Testis (tissue), 2 donors: ENCODE measurements around the gene L3MBTL4.

Experiments
- POLR2A ChIP-seq: fragments of 450-650 bp; IDR thresholded peaks from one replicate; pipeline ENCODE4 v1.6.1; 2017; ENCODE audit warnings: antibody characterized with exemption, mild to moderate bottlenecking, moderate library complexity
- TF ChIP-seq, protein P1 (sequence below), 3 experiments: fragments of 450-650 bp in 2 of 3; fragments of 200-600 bp in 1 of 3; sonication (generic) in 1 of 3; IDR thresholded peaks; one replicate each; pipeline ENCODE4 v1.5.1; 2016 to 2019; ENCODE audit warnings: antibody characterized with exemption in 3 of 3, mild to moderate bottlenecking in 2 of 3, moderate library complexity in 1 of 3

DNA sequence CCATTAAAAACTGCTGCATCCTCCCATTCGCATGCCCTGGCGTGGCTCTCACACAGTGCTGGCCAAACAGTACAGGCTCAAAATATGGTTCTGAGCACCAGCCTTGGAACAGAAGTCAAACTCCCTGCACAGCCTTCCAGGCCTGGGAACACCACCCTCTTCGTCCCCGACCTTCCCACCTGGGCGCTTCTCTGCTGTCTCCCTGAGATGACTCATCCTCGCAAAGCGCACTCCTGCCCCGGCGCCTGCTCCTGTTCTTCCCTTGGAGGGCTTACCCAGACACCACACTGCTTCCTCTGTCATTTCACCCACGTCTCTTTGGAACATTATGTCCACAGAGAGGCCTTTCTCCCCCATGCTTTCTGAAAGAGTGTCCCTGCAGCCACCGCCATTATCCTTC, 172.7 kb downstream of the L3MBTL4 start:
- no peak for TF ChIP-seq POLR2A
- TF ChIP-seq, protein P1, sequence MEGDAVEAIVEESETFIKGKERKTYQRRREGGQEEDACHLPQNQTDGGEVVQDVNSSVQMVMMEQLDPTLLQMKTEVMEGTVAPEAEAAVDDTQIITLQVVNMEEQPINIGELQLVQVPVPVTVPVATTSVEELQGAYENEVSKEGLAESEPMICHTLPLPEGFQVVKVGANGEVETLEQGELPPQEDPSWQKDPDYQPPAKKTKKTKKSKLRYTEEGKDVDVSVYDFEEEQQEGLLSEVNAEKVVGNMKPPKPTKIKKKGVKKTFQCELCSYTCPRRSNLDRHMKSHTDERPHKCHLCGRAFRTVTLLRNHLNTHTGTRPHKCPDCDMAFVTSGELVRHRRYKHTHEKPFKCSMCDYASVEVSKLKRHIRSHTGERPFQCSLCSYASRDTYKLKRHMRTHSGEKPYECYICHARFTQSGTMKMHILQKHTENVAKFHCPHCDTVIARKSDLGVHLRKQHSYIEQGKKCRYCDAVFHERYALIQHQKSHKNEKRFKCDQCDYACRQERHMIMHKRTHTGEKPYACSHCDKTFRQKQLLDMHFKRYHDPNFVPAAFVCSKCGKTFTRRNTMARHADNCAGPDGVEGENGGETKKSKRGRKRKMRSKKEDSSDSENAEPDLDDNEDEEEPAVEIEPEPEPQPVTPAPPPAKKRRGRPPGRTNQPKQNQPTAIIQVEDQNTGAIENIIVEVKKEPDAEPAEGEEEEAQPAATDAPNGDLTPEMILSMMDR (IDR thresholded peaks at IDR 0.05) = no peak
